ENCODE results near the gene NFASC. TPM values are rescaled to one million over a fixed set of nuclear protein-coding genes. Genes with fewer than 3 reads are reported as not detected.

NFASC gene
- total and polyA plus RNA-seq, 7 donors, result 0.46 to 105 (median 17.6) TPM

DNA sequence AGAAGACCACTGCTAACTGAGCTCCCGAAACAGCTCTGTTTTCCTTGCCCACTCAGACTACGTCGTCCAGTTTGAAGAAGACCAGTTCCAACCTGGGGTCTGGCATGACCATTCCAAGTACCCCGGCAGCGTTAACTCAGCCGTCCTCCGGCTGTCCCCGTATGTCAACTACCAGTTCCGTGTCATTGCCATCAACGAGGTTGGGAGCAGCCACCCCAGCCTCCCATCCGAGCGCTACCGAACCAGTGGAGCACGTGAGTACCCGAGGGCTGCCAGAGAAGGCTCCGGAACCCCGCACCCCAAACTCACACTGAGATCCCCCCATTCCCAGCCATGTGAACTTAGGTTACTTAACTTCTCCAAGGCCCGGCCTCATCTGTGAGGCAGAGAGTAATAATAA, 108.6 kb downstream of the NFASC start:
- no peak for DNase-seq
- no peaks in the 10 kb centered on the region for H3K9me3 ChIP-seq
- H3K4me3 ChIP-seq, result no peak overlapping the region
- no peaks in the 10 kb centered on the region for H3K27me3 ChIP-seq
- no peaks in the 10 kb centered on the region for H3K4me1 ChIP-seq
- intact Hi-C loops (cut with DNase I), result no loop called here
- no peak overlapping the region for H3K27ac ChIP-seq
- peaks cover 3 to 74% (median 30%) of the 10 kb centered on the region in 4 donors for H3K36me3 ChIP-seq
- TF ChIP-seq POLR2A (IDR thresholded peaks at IDR 0.05) (no peak), EP300 (IDR thresholded peaks at IDR 0.05) (no peak), POLR2AphosphoS5 (IDR thresholded peaks at IDR 0.05) (no peak)
- TF ChIP-seq, protein P1, sequence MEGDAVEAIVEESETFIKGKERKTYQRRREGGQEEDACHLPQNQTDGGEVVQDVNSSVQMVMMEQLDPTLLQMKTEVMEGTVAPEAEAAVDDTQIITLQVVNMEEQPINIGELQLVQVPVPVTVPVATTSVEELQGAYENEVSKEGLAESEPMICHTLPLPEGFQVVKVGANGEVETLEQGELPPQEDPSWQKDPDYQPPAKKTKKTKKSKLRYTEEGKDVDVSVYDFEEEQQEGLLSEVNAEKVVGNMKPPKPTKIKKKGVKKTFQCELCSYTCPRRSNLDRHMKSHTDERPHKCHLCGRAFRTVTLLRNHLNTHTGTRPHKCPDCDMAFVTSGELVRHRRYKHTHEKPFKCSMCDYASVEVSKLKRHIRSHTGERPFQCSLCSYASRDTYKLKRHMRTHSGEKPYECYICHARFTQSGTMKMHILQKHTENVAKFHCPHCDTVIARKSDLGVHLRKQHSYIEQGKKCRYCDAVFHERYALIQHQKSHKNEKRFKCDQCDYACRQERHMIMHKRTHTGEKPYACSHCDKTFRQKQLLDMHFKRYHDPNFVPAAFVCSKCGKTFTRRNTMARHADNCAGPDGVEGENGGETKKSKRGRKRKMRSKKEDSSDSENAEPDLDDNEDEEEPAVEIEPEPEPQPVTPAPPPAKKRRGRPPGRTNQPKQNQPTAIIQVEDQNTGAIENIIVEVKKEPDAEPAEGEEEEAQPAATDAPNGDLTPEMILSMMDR (IDR thresholded peaks at IDR 0.05), result no peak
- WGBS, 2 donors, result 95% methylated on average over 18 of the region's 18 CpGs

DNA sequence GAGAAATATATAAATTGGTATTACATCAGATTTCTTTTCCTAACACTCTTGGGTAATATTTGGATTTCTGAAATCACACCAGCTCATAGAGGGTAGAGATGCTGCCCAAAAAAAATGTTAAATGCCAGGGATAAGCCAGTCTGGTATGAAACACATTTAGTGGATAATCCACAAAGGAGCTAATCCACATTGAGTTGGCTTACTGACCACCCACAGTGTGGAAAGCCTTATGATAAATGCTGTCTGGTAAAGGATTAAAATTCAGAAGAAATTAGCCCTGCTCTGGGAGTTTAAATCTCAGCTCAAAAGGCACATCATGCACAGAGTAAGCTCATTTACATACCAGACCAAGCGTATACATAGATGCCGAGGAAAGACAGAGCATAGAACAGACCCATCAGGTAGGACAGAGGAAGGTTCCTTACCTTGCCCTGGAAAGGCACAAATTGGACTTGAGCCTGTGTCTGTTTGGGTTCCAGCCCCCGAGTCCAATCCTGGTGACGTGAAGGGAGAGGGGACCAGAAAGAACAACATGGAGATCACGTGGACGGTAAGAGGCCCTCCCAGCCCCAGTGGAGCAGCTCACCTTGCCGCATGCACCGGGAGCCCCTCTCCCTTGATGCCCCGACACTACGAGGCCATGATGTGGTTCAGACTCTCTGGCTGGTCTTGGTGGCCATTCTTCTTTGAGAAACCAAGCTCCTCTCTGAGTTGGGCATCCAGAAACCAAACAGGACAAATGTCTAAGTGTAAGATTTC, 109.4 kb downstream of the NFASC start:
- H3K9me3 ChIP-seq, result no peaks in the 10 kb centered on the region
- H3K27ac ChIP-seq, result peak overlapping the region in 1 of 4 donors; percentile 22
- TF ChIP-seq EP300 (IDR thresholded peaks at IDR 0.05) (no peak), POLR2A (IDR thresholded peaks at IDR 0.05) (no peak), POLR2AphosphoS5 (IDR thresholded peaks at IDR 0.05) (no peak)
- TF ChIP-seq, protein P1 (IDR thresholded peaks at IDR 0.05), result no peak
- intact Hi-C loops (cut with DNase I), result loop anchor here (10.0 kb wide), 1 partner anchor 165 kb away; no protein-coding TSS in a partner anchor
- H3K36me3 ChIP-seq, result peaks cover 3 to 68% (median 28%) of the 10 kb centered on the region in 4 donors
- H3K4me1 ChIP-seq, result no peaks in the 10 kb centered on the region
- no peak for DNase-seq
- H3K4me3 ChIP-seq, result no peak overlapping the region
- no peaks in the 10 kb centered on the region for H3K27me3 ChIP-seq
- 91 to 94% methylated on average over 10 of the region's 10 CpGs for WGBS, 2 donors

GRCh38 chr1:204980840-204981405, 110.3 kb downstream of the NFASC start:
- intact Hi-C loops (cut with DNase I), result loop anchor here (10.0 kb wide), 1 partner anchor 164 kb away; no protein-coding TSS in a partner anchor
- no peak overlapping the region for H3K4me3 ChIP-seq
- peaks cover 3 to 68% (median 30%) of the 10 kb centered on the region in 4 donors for H3K36me3 ChIP-seq
- no peaks in the 10 kb centered on the region for H3K9me3 ChIP-seq
- 52 to 61% methylated on average over 3 of the region's 3 CpGs for WGBS, 2 donors
- H3K4me1 ChIP-seq, result no peaks in the 10 kb centered on the region
- H3K27me3 ChIP-seq, result no peaks in the 10 kb centered on the region
- TF ChIP-seq, protein P1 (IDR thresholded peaks at IDR 0.05), result no peak
- no peak for TF ChIP-seq POLR2A (IDR thresholded peaks at IDR 0.05)
- TF ChIP-seq POLR2AphosphoS5 (IDR thresholded peaks at IDR 0.05), result no peak
- TF ChIP-seq EP300 (IDR thresholded peaks at IDR 0.05), result no peak
- peak overlapping the region in 2 of 4 donors; percentile 22 to 30 for H3K27ac ChIP-seq
- no peak for DNase-seq

GRCh38 chr1:204983136-204983535, 112.5 kb downstream of the NFASC start:
- peaks cover 3 to 64% (median 33%) of the 10 kb centered on the region in 4 donors for H3K36me3 ChIP-seq
- no peak for TF ChIP-seq POLR2A (IDR thresholded peaks at IDR 0.05)
- TF ChIP-seq, protein P1 (IDR thresholded peaks at IDR 0.05), result no peak
- TF ChIP-seq EP300 (IDR thresholded peaks at IDR 0.05), result no peak
- no peak for TF ChIP-seq POLR2AphosphoS5 (IDR thresholded peaks at IDR 0.05)
- H3K4me3 ChIP-seq, result no peak overlapping the region
- H3K27me3 ChIP-seq, result no peaks in the 10 kb centered on the region
- no peak overlapping the region for H3K27ac ChIP-seq
- H3K4me1 ChIP-seq, result no peaks in the 10 kb centered on the region
- no peak for DNase-seq
- H3K9me3 ChIP-seq, result no peaks in the 10 kb centered on the region
- 46 to 81% methylated on average over 11 of the region's 11 CpGs for WGBS, 2 donors
- intact Hi-C loops (cut with DNase I), result loop anchor here (10.0 kb wide), 1 partner anchor 162 kb away; no protein-coding TSS in a partner anchor

Measured in sigmoid colon (tissue), 7 donors.